Progenitor cell of endocrine pancreas (in vitro differentiated cells): Measurements from ENCODE around the gene PRSS23. TPM values are rescaled to one million over a fixed set of nuclear protein-coding genes. Genes with fewer than 3 reads are reported as not detected.

ENCODE experiments used
- DNase-seq: peaks from one replicate; pipeline ENCODE4 v3.0.0; 2021; ENCODE audit warnings: low spot score; ENCODE audit not compliant: unreplicated experiment
- H3K27ac Mint-ChIP-seq: 2 replicates; pipeline ENCODE4 v1.8.0; 2021; ENCODE audit warnings: mild to moderate bottlenecking, moderate library complexity, mixed read lengths
- H3K27me3 Mint-ChIP-seq: 2 replicates; pipeline ENCODE4 v1.8.0; 2021; ENCODE audit warnings: mixed read lengths
- H3K36me3 Mint-ChIP-seq: 2 replicates; pipeline ENCODE4 v1.8.0; 2022; ENCODE audit warnings: mixed read lengths; ENCODE audit not compliant: insufficient read depth
- H3K4me1 Mint-ChIP-seq: 2 replicates; pipeline ENCODE4 v1.8.0; 2021; ENCODE audit warnings: low read depth, mixed read lengths
- H3K4me3 Mint-ChIP-seq: 2 replicates; pipeline ENCODE4 v1.8.0; 2021; ENCODE audit warnings: low read depth, mild to moderate bottlenecking, moderate library complexity, mixed read lengths
- H3K9me3 Mint-ChIP-seq: 2 replicates; pipeline ENCODE4 v1.8.0; 2021; ENCODE audit warnings: low read depth, mixed read lengths
- CTCF ChIP-seq: fragments of 200-600 bp; sonication (generic); IDR thresholded peaks from one replicate; pipeline ENCODE4 v1.5.0; 2021; ENCODE audit warnings: antibody characterized with exemption, mild to moderate bottlenecking; ENCODE audit not compliant: unreplicated experiment
- total RNA-seq: library from RNA; stranded (reverse); gene quantifications from 2 replicates; pipeline ENCODE4 v1.2.1, GENCODE V29; 2021

Gene PRSS23
- total RNA-seq, 1 donor from 2014 or later = 31.6 TPM

- Mint-ChIP-seq H3K4me1 (peaks cover 5% of the 10 kb centered on the region), H3K27ac (no peak overlapping the region), H3K36me3 (no peaks in the 10 kb centered on the region), H3K4me3 (no peak overlapping the region), H3K9me3 (no peaks in the 10 kb centered on the region), H3K27me3 (no peaks in the 10 kb centered on the region)
- no peak for TF ChIP-seq CTCF
- DNase-seq = no peak
These were observed 26.7 kb upstream of the PRSS23 start for GRCh38 chr11:86773513-86774252.

- TF ChIP-seq CTCF = no peak
- DNase-seq = no peak
- Mint-ChIP-seq H3K4me3 (no peak overlapping the region), H3K4me1 (peaks cover 5% of the 10 kb centered on the region), H3K27ac (no peak overlapping the region), H3K27me3 (no peaks in the 10 kb centered on the region), H3K36me3 (no peaks in the 10 kb centered on the region), H3K9me3 (no peaks in the 10 kb centered on the region)
These were observed 25.9 kb upstream of the PRSS23 start for GRCh38 chr11:86774417-86774816.

- no peak for DNase-seq
- TF ChIP-seq CTCF = no peak
- no peak overlapping the region for H3K27ac Mint-ChIP-seq
- H3K36me3 Mint-ChIP-seq = no peaks in the 10 kb centered on the region
- no peak overlapping the region for H3K4me3 Mint-ChIP-seq
- H3K27me3 Mint-ChIP-seq = peaks cover 3% of the 10 kb centered on the region
- no peaks in the 10 kb centered on the region for H3K9me3 Mint-ChIP-seq
- H3K4me1 Mint-ChIP-seq = peaks cover 5% of the 10 kb centered on the region
These were observed 25.0 kb upstream of the PRSS23 start for GRCh38 chr11:86775361-86775760.

- Mint-ChIP-seq H3K27ac (no peak overlapping the region), H3K4me1 (peaks cover 12% of the 10 kb centered on the region), H3K27me3 (peaks cover 4% of the 10 kb centered on the region), H3K36me3 (no peaks in the 10 kb centered on the region), H3K4me3 (no peak overlapping the region), H3K9me3 (no peaks in the 10 kb centered on the region)
- no peak for TF ChIP-seq CTCF
- DNase-seq = no peak
These were observed 18.8 kb upstream of the PRSS23 start for GRCh38 chr11:86781546-86781945.

GRCh38 chr11:86782742-86783141 lies 17.6 kb upstream of the PRSS23 start:
- no peaks in the 10 kb centered on the region for H3K36me3 Mint-ChIP-seq
- no peaks in the 10 kb centered on the region for H3K9me3 Mint-ChIP-seq
- peaks cover 12% of the 10 kb centered on the region for H3K4me1 Mint-ChIP-seq
- no peak overlapping the region for H3K27ac Mint-ChIP-seq
- H3K4me3 Mint-ChIP-seq = no peak overlapping the region
- DNase-seq = no peak
- peaks cover 14% of the 10 kb centered on the region for H3K27me3 Mint-ChIP-seq
- TF ChIP-seq CTCF = no peak
